Thoracic aorta (tissue), 2 donors: ENCODE results near the gene KRTAP4-8. TPM values are rescaled to one million over a fixed set of nuclear protein-coding genes. Genes with fewer than 3 reads are reported as not detected.
A peak's percentile ranks its signal among the peaks of the same experiment; 100 is the strongest.
"Not testable (repeated sequence)": the region's sequence is repeated elsewhere in the genome, so short reads cannot be mapped to it uniquely, and the experiment has no call there.

ENCODE experiments used
- ATAC-seq: fragments of 150-250 bp; one replicate; pipeline ENCODE4 v1.8.0; 2017; ENCODE audit warnings: low read depth; ENCODE audit not compliant: insufficient number of reproducible peaks, low FRiP score
- DNase-seq: peaks from one replicate; pipeline ENCODE4 v3.0.0-alpha.2; 2020; ENCODE audit warnings: low spot score
- H3K27ac ChIP-seq, 2 donors: fragments of 200-600 bp; sonication (generic); 1 replicate in 1 of 2; 2 replicates in 1 of 2; pipeline ENCODE4 v1.5.1; 2016; ENCODE audit warnings: mild to moderate bottlenecking in 2 of 2, moderate library complexity in 2 of 2
- H3K27me3 ChIP-seq: fragments of 200-600 bp; sonication (generic); replicated peaks from 2 replicates; pipeline ENCODE4 v1.6.0; 2016; ENCODE audit warnings: mild to moderate bottlenecking; ENCODE audit not compliant: insufficient read depth
- H3K36me3 ChIP-seq: fragments of 200-600 bp; sonication (generic); one replicate; pipeline ENCODE4 v1.5.1; 2016
- H3K4me1 ChIP-seq, 2 donors: fragments of 200-600 bp; sonication (generic); 1 replicate in 1 of 2; 2 replicates in 1 of 2; pipeline versions ENCODE4 v1.5.1 to v1.6.0; 2016; ENCODE audit warnings: low read depth in 2 of 2, mild to moderate bottlenecking in 1 of 2; ENCODE audit not compliant: control insufficient read depth in 1 of 2
- H3K4me3 ChIP-seq: fragments of 200-600 bp; sonication (generic); 2 replicates; pipeline ENCODE4 v1.5.1; 2016; ENCODE audit warnings: mild to moderate bottlenecking
- H3K9me3 ChIP-seq: fragments of 200-600 bp; sonication (generic); 2 replicates; pipeline ENCODE4 v1.5.1; 2016
- total RNA-seq, 2 donors: library from RNA; depleted of rRNA; stranded (reverse); fragments of >200 nt; gene quantifications; one replicate each; pipeline versions ENCODE4 v1.1.0 to v1.2.3, GENCODE V29; 2016
- TF ChIP-seq, protein P1 (sequence below): fragments of 200-600 bp; sonication (generic); IDR thresholded peaks from one replicate; pipeline ENCODE4 v1.5.1; 2019; ENCODE audit warnings: antibody characterized with exemption

KRTAP4-8 gene
- total RNA-seq, 2 donors from 2014 or later, result not detected

DNA sequence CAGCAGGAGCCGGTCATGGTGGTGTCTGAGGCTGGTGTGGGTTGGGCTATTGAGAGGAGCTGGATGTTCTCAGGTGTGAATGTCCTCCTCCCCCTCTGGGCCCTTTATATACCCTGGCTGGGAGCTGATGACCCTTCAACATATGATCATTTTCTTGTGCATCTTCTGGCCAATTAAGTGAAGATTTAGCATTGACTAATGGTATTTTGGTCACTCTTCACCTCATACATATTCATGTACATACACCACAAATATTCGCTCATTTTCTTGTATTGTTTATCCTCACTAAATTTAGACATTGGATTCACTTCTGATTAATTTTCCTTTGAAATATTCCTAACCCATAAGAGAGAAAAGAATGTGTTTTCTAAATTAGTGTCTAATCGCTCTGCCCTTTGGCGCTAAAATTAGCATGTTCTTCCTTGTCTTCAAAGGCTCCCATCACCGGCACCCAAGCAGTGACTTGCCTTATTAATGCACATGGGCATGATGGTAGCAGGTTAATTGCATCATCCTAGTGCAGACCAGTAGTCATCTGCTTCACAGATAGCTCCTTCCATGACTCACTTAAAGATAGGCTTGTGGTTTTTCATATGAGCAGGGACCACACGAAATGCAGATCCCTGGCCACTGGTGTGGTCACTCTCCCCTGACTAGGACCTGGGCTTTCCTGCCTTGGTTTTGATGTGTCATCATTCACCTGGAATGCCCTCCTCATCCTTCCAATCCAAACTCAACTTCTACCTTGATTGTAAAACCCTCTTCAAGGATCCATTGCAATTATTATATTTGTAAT is 31.9 kb downstream of the KRTAP4-8 start, which contains the start of gene KRTAP2-4:
Gene KRTAP2-4, minus strand, starts transcription at position 51 of the 796 bp plus-strand sequence. Its CDS starts 34 bp downstream, at position 17.
- Histone ChIP-seq H3K4me3 (no peak within 1 kb of the TSS), H3K27ac (no peak within 1 kb of the TSS), H3K4me1 (peaks cover 18 to 21% of the 10 kb centered on the region in 2 donors), H3K9me3 (no peaks in the 10 kb centered on the region), H3K27me3 (no peaks in the 10 kb centered on the region), H3K36me3 (no peaks in the 10 kb centered on the region)
- no peak for DNase-seq
- TF ChIP-seq, protein P1, sequence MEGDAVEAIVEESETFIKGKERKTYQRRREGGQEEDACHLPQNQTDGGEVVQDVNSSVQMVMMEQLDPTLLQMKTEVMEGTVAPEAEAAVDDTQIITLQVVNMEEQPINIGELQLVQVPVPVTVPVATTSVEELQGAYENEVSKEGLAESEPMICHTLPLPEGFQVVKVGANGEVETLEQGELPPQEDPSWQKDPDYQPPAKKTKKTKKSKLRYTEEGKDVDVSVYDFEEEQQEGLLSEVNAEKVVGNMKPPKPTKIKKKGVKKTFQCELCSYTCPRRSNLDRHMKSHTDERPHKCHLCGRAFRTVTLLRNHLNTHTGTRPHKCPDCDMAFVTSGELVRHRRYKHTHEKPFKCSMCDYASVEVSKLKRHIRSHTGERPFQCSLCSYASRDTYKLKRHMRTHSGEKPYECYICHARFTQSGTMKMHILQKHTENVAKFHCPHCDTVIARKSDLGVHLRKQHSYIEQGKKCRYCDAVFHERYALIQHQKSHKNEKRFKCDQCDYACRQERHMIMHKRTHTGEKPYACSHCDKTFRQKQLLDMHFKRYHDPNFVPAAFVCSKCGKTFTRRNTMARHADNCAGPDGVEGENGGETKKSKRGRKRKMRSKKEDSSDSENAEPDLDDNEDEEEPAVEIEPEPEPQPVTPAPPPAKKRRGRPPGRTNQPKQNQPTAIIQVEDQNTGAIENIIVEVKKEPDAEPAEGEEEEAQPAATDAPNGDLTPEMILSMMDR, result no peak
- no peak for ATAC-seq

DNA sequence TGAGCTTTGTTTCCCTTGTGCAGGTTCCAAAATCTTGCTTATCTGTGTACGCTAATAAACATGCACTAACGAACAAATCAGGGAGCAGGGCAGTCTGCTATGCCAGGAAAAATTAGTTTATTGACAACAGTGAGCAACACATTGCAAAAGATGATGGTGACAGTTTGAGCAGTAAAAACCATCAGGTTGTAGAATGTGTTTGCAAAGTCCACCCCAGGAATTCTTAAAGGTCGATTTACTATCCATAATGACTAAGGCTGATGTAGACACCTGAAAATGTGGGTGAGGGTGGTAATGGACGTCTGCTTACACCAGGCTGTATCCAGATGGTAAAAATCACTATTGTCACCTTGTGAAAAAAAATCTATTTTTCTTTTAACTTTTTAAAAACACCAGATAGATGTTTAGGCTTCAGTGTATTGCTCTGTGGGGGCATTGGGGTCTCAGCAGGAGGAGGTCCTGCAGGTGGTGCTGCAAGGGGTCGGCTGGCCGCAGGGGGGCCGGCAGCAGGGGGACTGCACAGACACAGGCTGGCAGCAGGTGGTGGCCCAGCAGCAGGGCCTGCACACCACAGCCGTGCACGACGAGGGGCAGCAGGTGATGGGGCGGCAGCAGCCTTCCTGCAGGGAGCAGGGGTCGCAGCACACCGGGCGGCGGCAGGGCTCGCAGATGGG is 32.8 kb downstream of the KRTAP4-8 start:
- peaks cover 23 to 30% of the 10 kb centered on the region in 2 donors for H3K4me1 ChIP-seq
- H3K27ac ChIP-seq, ATAC-seq, DNase-seq, H3K36me3 ChIP-seq, H3K27me3 ChIP-seq, H3K4me3 ChIP-seq, H3K9me3 ChIP-seq: not testable (repeated sequence)

DNA sequence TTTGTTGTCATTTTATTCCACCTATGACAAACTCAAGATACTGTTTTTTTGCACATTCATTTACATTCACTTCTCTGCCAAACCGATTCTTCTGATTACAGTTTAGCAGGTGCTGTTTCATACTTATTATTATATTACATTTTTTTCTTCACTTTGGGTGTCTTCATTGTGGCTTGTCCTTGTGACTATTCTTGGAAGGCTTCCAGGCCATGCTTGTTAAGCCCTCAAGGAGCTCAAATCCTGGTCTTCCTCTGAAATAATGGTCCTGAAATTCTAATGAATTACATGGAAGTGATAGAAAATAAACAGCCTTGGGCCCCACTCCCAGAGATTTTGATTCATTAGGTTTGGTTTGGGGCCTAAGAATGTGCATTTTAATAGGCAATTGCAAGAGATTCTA is 33.6 kb downstream of the KRTAP4-8 start:
- Histone ChIP-seq H3K4me3 (no peak overlapping the region), H3K4me1 (peaks cover 23 to 33% of the 10 kb centered on the region in 2 donors), H3K27me3 (no peaks in the 10 kb centered on the region), H3K27ac (no peak overlapping the region), H3K36me3 (no peaks in the 10 kb centered on the region), H3K9me3 (no peaks in the 10 kb centered on the region)
- TF ChIP-seq, protein P1, result no peak
- no peak for DNase-seq
- ATAC-seq, result no peak

DNA sequence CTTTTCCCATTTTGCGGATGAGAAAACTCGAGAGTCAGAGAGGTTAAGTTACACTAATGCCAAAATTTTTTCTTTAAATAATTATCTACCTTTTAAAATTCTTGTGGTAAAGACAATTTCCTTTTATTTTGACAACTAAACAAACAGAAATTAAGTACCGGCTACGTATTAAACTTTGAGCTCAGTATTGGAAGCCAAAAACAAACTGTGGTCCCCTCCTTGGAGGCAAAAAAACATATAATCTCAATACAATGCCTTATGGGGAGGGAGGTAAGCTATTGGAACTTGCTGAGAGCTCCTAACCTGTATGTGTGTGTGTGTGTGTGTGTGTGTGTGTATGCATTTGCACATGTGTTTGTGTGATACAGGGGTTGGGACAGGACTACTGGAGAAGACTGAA is 34.5 kb downstream of the KRTAP4-8 start:
- Histone ChIP-seq H3K9me3 (no peaks in the 10 kb centered on the region), H3K36me3 (no peaks in the 10 kb centered on the region), H3K27ac (no peak overlapping the region), H3K27me3 (no peaks in the 10 kb centered on the region), H3K4me1 (peaks cover 23 to 33% of the 10 kb centered on the region in 2 donors), H3K4me3 (no peak overlapping the region)
- no peak for DNase-seq
- TF ChIP-seq, protein P1, result no peak
- no peak for ATAC-seq

DNA sequence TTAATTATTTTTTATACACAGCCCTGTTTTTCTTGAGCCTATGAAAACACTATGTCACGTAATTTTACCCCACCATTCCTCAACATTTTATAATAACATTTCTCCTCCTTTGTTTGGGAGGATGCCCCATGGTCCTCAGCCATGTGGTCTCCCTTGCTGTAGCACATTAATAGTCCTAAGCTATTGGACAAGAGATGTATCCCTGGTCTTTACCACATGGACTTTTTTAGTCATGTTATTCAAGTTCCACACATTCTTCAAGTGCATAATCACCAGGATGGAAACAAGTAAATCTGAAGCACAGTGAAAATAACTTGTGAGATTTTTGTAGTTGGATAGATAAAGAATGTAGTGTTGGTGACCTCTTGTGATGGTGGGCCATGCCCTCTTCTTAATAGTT is 36.0 kb downstream of the KRTAP4-8 start:
- Histone ChIP-seq H3K36me3 (no peaks in the 10 kb centered on the region), H3K27ac (peak overlapping the region; percentile 52 to 56), H3K4me1 (peaks cover 23 to 33% of the 10 kb centered on the region in 2 donors), H3K9me3 (no peaks in the 10 kb centered on the region), H3K27me3 (no peaks in the 10 kb centered on the region), H3K4me3 (no peak overlapping the region)
- ATAC-seq, result no peak
- TF ChIP-seq, protein P1, result no peak
- no peak for DNase-seq
